ENCODE results near the gene ZNF446.
"Not testable (repeated sequence)": the region's sequence is repeated elsewhere in the genome, so short reads cannot be mapped to it uniquely, and the experiment has no call there.

The ZNF446 gene

DNA sequence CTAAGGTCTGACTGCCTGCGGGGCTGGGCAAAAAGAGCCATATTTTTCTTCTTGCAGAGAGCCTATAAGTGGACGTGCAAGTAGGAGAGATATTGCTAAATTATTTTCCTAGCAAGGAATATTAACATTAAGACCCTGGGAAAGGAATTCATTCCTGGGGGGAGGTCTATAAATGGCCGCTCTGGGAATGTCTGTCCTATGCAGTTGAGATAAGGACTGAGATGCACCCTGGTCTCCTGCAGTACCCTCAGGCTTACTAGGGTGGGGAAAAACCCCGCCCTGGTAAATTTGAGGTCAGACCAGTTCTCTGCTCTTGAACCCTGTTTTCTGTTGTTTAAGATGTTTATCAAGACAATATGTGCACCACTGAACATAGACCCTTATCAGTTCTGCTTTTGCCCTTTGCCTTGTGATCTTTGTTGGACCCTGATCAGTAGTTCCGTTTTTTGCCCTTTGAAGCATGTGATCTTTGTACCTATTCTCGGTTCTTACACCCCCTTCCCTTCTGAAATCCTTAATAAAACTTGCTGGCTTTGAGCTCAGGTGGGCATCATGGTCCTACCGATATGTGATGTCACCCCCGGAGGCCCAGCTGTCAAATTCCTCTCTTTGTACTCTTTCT lies 31.6 kb downstream of the ZNF446 start:
- DNase-seq, result not testable (repeated sequence)

DNA sequence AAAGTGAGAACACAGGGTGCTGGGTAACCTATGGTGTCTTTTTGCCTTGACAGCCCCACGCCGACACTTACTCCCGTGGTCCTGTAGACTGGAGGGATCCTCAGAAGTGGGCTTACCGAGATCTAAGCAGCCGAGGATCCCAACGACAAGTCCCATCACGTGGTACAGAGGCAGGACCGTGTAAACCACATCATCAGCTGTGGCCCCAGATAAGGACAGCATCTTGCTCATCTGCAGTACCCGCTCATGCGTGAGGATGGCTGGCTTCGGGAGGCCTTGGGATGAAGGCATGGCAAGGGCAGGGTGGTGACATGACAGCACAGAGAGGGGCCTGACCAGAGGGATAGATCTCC lies 33.6 kb downstream of the ZNF446 start:
- no peak for DNase-seq

DNA sequence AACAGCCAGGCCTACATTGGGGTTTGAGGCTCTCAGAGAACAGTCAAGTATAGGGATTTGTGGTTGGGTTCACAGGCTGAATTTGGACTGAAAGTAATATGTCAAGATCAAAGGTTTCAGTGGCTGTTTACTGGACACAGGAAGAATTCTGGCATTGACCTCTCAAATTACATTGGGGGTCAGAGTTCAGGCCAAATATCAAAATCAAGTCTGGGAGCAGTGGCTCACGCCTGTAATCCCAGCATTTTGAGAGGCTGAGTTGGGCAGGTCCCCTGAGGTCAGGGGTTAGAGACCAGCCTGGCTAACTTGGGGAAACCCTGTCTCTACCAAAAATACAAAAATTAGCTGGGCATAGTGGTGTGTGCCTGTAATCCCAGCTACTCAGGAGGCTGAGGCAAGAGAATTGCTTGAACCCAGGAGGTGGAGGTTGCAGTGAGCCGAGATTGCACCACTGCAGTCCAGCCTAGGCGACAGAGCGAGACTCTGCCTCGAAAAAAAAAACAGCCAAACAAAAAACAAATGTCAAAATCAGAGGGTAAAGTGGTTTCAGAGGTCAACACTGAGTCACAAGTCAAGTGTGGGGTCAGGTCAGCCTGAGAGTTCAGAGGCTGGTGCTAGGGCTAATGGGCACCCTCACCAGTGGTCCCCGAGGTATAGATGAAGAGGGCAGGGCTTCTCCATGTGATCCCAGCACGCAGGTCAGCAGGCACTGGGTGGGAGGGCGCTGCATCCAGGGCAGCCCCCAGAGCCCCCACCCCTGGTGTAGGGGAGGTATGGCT lies 34.1 kb downstream of the ZNF446 start:
- DNase-seq, result no peak

DNA sequence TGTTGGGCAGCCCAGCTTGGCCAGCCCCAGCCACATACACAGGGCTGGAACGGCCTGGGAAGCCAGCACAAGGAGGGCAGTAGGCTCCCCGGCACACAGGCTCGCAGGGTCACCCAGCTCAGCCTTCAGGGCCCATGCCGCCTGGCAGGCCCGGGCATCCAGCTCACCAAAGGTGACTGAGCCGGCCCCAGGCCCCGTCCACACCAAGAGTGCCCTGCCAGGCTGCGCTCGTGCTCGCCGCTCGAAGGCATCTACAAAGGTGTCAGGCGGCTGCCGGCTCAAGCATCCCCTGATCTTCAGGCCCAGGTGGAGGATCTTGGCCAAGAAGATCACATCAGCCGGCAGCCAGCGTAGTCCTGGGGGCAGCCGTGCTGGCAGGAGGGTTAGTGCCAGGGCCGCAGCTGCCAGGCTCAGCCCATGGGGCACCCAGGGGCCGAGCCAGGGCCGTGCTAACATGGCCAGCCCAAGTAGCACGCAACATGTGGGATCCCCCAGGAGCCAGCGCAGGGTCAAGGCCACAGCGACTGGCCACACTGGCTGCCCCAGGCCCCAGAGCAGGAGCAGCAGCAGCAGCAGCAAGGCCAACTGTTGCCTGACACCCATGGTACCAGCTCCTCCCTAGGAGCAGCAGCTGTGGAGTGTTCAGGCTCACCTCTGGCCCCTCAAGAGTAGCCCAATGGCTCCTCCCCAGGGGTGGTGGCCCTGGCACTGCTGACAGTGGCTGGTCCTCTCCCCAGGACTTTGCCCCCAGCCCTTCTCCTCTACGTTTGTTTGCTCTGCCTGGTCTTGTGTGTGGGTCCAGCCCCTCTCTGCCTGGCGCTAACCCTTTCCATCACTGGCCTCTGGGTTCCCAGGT lies 35.4 kb downstream of the ZNF446 start, which contains the start of gene SLC27A5:
Gene SLC27A5 (minus strand): TSS at position 640 of the 856 bp plus-strand sequence. CDS start 37 bp downstream, at position 603.
- no peak for DNase-seq

DNA sequence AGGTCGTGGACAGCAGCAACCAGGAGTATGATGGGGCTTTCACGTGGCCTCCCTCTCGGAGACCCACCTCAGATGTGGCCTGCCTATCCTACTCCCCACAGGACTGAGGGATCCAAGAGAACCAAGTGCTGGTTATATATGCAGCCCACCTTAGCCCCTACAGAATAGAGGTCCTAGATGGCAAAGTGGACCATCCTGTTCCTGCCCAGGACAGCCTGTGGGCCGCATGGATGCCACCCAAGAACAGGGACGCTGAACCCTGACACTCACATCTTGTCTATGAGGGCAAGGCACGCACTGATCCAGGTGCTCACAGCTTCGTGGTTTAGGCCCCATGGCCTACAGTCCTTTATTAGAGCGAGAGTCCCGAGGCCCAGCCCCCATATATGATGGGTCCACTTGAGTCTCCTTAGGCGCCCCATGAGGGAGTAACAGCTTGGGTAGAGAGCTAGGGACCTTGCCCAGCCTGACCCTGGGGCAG lies 37.1 kb downstream of the ZNF446 start:
- no peak for DNase-seq

DNA sequence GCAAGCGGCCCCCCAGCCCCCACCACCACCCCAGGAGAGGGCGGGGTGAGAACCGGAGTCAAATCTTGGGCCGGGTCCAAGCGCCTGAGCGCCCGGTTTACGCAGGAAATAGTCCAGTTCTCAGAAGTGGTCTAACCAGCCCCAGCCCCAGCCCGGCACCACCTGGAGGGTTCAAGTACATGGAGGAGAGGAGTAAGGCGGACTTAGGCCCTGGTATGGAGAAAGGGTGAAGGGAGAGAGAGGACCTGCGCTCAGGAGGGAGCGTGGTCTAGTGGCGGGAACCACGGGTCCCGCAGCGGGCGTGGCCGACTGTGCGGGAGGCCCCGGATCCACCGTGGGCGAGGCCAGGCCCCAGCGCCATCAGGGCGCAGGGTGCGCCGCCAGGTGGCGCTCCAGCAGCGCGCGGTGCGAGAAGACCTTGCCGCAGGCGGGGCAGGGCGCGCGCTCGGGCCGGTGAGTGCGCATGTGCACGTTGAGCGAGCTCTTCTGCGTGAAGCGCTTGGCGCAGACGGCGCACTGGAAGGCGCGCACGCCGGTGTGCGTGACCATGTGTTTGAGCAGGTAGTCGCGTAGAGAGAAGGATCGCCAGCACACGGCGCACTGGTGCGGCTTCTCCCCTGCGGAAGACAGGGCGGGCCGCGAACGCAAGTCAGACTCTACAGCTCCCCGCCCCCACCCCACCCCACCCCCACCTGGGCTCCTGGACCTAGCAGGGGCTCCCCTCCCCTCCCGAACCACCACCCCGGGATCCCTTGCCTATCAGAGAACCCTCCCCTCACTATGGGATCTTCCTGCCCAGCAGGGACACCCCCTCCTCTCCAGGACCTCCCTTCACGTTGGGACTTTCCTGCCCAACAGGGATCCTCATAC lies 37.8 kb downstream of the ZNF446 start:
- peak; percentile 96 for DNase-seq

DNA sequence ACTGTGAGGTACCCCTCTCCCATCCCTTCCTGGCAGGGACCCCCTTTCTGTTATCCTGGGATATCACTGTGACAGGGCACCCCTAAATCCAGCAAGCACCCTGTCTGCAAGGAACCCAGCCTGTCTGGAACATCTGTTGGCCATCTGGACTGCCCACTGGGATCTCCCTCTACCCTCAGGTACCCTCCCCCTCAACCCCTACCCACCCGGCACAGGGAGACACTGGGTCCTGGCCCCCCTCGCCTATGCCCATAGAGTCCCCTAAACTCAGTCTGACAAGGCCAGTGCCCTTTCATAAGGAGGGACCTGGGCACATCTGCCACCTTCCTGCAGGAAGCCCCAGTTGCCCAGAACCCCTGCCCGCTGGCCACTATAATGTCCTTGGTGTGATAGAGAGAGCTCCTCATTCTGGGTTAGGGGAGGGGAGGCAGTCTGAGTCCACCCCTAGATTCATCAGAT lies 38.4 kb downstream of the ZNF446 start:
- no peak for DNase-seq

DNA sequence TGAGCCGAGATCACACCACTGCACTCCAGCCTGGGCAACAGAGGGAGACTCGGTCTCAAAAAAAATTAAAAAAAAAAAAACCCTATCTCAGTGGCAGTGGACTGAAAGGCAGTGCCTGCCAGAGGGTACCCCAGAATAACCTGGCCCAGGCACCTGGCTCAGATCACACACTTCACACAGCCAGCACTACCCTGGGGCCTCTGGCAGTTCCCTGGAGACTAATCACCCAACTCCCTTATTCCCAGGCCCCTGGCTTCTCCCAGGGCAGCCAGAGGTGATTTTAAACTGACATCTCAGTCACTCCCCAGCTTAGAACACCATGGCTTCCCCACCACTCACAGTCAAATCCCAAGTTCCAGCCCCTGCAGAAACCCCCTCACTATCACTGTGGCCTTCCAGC lies 39.1 kb downstream of the ZNF446 start:
- no peak for DNase-seq

DNA sequence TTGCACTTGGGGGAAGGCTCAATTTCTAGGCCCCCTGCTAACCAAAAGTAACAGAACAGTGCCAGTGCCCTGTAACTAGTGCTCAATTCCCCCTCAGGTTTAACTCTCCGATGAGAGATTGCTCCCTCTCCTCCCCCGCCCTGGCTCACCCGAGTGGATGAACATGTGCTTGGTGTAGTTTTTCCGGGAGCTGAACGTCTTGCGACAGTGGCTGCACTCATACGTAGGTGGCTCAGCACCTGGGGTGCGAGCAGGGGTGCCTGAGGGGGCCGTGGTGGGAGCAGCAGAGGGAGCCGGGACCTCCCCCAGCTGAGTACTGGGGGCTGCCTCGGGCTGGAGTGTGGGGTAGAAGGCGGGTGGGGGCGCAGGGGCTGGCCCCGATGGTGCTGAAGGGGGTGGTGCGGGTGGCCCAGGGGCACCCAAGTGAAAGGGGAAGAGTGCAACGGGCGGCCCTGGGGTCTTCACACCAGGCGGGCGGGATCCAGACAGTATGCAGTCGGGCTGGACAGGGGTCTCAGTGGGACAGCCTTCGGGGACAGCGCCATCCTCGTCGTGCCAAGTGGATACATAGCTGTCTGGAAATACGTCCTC lies 40.2 kb downstream of the ZNF446 start:
- DNase-seq, result no peak

DNA sequence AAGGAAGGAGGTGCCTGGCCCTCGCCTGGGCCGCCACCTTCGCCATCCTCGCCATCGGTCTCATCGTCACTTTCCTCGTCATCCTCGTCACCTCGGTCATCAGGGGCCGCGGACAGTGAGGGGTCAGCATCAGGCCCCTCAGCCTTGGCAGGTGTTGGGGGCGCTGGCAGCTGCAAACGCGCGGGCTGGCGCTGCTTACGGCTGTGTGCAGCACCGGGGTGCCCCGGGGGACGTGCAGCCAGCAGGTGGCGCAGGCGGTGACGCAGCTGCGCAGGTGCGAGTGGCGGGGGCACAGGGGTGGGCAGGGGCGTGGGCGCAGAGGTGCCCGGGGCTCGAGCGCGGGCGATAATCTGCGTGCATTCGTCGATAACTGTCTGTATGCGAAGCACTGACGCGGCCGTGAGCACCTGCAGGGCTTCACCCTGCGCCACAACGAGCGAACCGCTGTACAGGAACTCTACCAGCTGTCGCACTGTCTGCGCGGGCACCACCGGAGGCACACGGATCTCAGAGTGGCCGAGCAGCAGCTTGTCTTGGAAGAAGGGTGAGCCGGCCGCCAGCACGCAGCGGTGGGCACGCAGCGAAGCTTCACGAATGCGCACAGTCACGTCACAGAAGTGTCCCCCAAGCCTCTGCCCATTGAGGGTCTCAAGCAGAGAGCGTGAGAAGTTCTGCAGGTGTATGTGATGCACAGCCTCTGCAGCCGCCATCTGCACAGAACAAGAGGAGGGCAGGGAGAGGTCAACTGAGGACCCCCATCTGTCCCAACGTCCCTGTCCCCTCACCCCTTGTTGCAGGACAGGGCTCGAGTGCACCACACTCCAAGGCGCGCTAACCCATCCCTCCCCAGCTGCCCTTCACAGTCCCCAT lies 41.0 kb downstream of the ZNF446 start:
- DNase-seq, result no peak

DNA sequence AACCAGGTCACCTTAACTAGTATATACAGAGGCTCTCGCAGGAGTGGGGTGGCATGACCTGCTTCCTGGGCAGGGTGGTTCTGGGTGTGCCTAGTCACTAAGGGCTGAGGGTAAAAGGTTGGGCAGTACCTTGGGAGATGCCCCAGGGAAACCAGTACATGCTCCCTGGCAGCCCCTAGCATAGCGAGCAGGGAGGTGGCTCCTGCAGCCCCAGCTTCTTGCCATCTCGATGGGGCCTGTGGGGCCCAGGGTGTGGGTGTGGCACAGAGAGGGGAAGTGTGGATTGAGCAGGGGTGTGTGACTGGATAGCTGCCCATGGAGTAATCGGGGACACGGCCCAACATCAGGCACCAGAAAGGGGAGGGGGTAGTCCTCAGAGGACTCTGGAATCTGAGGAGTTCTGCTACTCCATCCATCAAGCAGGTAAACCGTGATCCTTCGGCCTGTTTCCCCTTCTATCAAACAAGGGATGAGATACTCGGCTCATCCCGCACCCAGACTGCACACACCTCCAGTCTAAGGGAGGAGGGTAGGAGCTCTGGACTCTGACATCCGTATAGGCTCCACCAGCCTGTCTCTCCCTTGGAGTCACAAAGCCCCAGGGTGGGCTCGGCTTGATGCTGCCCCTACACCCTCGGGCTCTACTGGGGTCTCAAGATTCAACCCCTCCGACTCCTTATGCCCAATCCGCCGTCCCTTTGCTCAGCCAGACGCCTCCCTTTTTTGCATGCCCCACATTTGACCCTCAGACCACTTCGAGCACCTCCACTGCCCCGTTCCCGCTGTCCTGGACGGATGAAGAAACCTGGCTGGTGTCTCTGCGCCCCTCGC lies 42.3 kb downstream of the ZNF446 start:
- DNase-seq, result no peak

DNA sequence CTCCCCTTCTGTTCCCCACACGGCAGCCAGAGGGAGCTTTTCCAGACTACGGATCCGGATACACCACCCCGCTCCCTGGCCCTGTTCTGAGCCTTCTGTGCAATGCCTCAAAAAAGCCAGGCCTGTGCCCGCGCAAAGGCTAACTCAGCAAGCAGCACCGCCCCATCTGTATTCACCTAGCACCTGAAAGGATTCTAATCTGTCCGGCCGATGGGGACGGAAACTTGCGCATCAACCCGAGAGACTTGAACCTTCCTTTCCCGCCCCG lies 42.9 kb downstream of the ZNF446 start:
- DNase-seq, result peak; percentile 45

DNA sequence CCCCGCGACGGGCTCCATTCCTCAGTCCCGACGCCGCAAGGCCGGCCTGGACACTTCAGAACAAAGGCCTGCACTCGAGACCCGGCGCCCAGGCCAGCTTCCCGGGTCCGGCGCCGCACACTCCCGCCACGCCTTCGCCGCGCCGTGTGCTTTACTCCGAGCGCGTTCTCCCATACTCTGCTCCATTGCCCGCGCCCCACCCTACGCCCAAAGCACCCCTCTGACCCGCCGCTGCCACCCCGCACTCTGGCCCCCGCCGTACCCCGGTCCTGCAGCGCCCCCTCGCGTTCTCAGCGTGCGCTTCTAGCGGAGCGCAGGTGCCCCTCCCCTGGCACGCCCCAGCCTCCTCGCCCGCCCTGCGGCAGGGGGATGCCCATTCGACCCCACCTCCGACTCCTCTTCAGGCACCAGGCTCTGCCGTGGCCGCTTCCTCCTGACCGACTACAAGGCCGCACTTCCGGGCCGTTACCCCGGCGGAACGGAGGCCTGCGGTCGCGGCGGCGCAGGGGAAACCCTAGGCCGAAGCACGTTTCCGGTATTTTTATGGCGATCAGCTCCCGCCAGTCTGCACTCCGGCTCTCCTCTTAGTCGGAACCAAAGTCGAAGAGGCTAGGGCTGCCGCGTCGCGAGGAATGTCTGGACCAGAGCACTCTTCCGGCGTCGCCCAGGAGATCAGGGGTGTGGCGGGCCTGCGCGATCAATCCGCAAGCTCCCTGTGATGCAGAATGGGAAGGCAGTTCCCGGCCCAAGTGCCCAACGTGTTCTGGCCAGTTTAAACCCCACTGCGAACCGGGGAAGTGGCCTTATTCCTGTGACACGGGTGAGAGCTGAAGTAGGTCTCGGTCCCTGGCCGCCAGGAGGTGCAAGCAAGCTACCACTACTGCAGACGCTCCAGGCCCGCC lies 43.5 kb downstream of the ZNF446 start, which contains the start of gene ZBTB45:
Gene ZBTB45 (minus strand): TSS at position 456 of the 902 bp plus-strand sequence. CDS start 2,137 bp downstream, outside the sequence.
- DNase-seq, result peak; percentile 94

DNA sequence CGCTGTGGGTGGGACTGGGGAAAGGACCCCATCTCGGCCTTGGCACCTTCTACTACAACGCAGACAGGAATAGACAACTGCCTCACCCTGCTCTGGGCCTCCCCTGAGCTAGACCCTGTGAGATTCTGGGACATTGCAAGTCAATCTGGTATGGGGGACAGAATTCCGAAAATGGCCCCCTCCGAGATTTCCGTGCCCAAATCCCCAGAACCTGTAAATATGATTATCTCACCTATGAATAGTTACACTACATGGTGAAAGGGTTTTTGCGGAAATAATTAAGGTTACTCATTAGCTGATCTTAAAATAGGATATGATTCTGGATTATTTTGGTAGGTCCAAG lies 44.1 kb downstream of the ZNF446 start:
- no peak for DNase-seq

DNA sequence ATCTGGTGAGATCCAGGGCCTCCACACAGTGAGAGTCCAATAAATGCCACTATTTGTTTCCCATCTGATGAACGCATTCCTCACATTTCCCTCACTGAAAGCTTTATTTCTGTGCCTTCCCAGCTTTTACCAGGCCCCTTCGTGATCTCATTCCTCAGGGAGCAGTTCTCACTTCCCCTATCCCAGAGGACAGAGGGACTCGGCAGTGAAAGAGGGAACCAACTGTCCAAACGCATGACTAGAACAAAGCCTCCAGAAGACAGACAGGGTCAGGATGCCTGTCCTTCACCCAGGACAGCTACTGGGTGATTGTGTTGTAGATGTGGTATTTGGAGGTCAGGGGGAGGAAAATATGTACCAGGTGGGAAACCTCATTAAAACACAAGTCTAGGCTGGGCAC lies 45.5 kb downstream of the ZNF446 start:
- DNase-seq, result no peak

DNA sequence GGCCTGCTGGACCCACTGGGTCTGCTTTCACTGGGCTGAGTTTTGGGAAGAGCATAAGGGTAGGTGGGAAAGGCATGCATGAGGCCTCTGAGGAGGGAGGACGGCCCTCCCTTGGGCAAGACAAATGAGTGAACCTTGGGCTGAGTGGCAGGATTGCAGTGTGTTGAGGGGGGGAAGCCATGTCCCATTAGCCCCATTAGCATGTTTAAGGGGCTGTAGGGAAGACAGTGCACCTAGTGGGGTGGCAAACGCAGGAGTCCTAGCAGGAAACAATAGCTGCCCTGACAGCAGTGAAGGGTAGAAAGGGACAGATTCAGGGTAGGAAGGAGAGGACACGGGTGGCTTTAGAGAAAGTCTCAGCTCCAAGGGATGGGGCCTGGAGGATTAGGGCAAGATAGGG lies 46.6 kb downstream of the ZNF446 start:
- no peak for DNase-seq

DNA sequence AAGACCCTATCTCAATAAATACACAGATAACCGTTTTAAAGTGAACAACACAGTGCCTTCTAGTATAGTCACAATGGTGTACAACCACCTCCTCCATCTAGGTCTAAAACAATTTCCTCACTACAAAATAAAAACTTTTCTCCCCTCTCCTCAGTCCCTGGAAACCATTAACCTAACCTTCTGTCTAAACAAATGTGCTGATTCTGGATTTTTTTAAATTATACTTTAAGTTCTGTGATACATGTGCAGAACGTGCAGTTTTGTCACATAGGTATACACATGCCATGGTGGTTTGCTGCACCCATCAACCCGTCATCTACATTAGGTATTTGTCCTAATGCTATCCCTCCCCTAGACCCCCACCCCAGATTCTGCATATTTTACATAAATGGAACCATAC lies 53.3 kb downstream of the ZNF446 start:
- no peak for DNase-seq

Measured in NCI-H2029 (cell line).